GM10248 (cell line): ENCODE measurements around the gene RAB7B.

ENCODE experiments used
- CTCF ChIA-PET: fragments of 300-600 bp; sonication (Branson Sonifier 250); formaldehyde crosslinking; extraction: SDS; loops from one replicate; lab custom pipeline; 2021; ENCODE audit warnings: antibody characterized with exemption; lab: Yijun Ruan, JAX
- POLR2A ChIA-PET: fragments of 350-650 bp; sonication (Branson Sonifier 250); formaldehyde crosslinking; extraction: SDS; loops from one replicate; lab custom pipeline; 2020; ENCODE audit warnings: antibody characterized with exemption; lab: Yijun Ruan, JAX
- DNase-seq: peaks from one replicate; pipeline ENCODE4 v3.0.0; 2012; ENCODE audit errors: extremely low spot score
- TF ChIP-seq, protein P1 (sequence below): IDR thresholded peaks from 2 replicates; pipeline ENCODE4 v1.5.1; 2012; ENCODE audit warnings: mild to moderate bottlenecking, low read depth; ENCODE audit errors: extremely low read depth, missing control alignments, control extremely low read depth

The RAB7B gene

GRCh38 chr1:205991237-205991636 lies 12.0 kb downstream of the RAB7B start:
- ChIA-PET CTCF (interaction anchor here (1.1 to 5.7 kb wide), 4 partner anchors 11 to 115 kb away, joined by 4 to 53 read pairs (median 7); no protein-coding TSS in a partner anchor), POLR2A (no interaction called here)
- DNase-seq = no peak
- TF ChIP-seq, protein P1, sequence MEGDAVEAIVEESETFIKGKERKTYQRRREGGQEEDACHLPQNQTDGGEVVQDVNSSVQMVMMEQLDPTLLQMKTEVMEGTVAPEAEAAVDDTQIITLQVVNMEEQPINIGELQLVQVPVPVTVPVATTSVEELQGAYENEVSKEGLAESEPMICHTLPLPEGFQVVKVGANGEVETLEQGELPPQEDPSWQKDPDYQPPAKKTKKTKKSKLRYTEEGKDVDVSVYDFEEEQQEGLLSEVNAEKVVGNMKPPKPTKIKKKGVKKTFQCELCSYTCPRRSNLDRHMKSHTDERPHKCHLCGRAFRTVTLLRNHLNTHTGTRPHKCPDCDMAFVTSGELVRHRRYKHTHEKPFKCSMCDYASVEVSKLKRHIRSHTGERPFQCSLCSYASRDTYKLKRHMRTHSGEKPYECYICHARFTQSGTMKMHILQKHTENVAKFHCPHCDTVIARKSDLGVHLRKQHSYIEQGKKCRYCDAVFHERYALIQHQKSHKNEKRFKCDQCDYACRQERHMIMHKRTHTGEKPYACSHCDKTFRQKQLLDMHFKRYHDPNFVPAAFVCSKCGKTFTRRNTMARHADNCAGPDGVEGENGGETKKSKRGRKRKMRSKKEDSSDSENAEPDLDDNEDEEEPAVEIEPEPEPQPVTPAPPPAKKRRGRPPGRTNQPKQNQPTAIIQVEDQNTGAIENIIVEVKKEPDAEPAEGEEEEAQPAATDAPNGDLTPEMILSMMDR = no peak

DNA sequence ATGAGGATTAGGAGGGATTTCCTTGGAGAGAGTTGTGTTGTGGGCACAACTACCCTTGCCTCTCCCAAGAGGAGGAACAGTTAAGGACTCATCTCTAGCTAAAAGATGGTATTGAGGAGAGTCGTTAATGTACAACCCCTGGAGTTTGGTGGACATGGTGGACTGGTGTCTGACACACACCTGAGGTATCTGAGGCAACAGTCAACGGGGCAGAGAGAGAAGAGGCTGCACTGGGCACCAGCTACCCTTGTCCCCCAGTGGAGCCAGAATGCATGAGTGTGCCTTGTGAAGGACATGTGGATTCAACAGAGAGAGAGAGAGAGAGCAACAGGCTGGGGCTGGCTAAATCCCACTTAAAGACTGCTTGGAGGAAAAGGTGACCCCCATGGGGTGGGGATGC lies 13.0 kb downstream of the RAB7B start:
- CTCF ChIA-PET = interaction anchor here (0.8 to 5.7 kb wide), 4 partner anchors 10 to 116 kb away, joined by 3 to 53 read pairs (median 3); no protein-coding TSS in a partner anchor
- POLR2A ChIA-PET = no interaction called here
- TF ChIP-seq, protein P1 = no peak
- no peak for DNase-seq

DNA sequence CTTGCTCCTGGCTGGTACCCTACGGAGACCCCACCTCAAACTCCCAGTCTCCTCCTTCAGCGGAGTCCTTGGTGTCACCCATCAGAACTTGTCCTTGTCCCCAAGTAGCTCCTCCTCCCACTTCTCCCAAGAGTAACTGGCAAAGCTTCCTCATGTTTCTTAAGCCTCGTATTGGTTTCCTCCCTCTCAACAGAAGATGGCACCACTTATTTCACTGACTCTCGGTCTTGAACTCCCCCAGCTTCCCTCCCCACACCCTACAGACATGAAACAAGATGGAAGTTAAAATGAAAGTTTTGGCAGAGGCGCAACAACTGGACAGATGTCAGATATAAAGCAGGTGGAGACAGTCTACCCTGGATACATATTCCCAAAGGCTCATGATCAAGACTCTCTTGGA lies 13.4 kb downstream of the RAB7B start:
- CTCF ChIA-PET = interaction anchor here (0.8 to 5.7 kb wide), 4 partner anchors 10 to 117 kb away, joined by 3 to 53 read pairs (median 3); no protein-coding TSS in a partner anchor
- POLR2A ChIA-PET = no interaction called here
- TF ChIP-seq, protein P1 = no peak
- DNase-seq = no peak

- ChIA-PET POLR2A (no interaction called here), CTCF (interaction anchor here (13.6 kb wide), 1 partner anchor 116 kb away, joined by 323 read pairs; no protein-coding TSS in a partner anchor)
- no peak for DNase-seq
- TF ChIP-seq, protein P1 = no peak
These were observed 14.6 kb downstream of the RAB7B start for GRCh38 chr1:205988585-205988995.

DNA sequence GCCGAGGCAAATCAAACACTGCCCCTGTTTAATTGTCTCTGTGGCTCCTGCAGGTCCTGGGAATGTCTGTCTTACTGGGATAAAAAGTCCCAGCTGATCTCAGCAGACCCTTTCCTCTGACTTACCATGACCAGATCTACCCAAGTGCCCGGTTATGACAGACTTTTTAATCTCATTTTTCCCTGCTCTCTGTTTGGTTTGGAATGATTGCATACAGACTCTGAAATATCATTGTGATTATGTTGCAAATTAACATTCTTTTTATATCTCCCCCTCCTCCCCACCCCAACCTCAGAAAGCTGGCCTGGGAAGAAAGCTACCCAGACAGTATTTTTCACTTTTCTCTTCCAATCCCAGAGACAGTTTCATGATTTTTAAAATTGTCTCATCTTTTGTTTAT lies 16.3 kb downstream of the RAB7B start:
- DNase-seq = no peak
- CTCF ChIA-PET = interaction anchor here (0.7 to 13.6 kb wide), 7 partner anchors 10 to 195 kb away, joined by 3 to 323 read pairs (median 30); no protein-coding TSS in a partner anchor
- POLR2A ChIA-PET = no interaction called here
- TF ChIP-seq, protein P1 = no peak

DNA sequence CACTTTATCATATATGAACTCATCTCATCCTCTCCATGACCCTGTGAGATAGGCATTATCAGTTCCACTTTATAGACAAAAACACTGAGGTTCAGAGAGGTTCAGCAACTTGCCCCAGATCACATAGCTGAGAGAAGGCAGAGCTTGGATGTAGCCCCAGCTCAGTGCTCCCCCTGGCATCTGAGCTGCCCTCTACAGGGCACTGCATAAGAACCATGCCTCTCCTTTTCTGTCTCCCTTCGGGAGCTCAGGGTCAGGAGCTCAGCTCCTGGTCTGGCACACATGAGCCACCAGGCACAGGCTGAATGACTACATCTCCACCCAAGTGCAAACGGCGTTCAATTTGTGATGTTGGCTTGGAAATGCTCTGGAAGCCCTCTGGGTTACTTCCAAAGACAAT lies 16.9 kb downstream of the RAB7B start:
- TF ChIP-seq, protein P1 = no peak
- POLR2A ChIA-PET = no interaction called here
- no peak for DNase-seq
- CTCF ChIA-PET = interaction anchor here (0.8 to 13.6 kb wide), 10 partner anchors 9 to 354 kb away, joined by 3 to 323 read pairs (median 7); no protein-coding TSS in a partner anchor
